Ovary (tissue), 3 donors: Measurements from ENCODE around the gene CHID1.

Experiments
- CTCF ChIP-seq, 3 donors: fragments of 450-650 bp in 2 of 3; fragments of 200-600 bp in 1 of 3; IDR thresholded peaks; one replicate each; pipeline versions ENCODE4 v1.5.1 to v1.8.0; 2016 to 2022; ENCODE audit warnings: antibody characterized with exemption in 3 of 3, mild to moderate bottlenecking in 1 of 3
- POLR2A ChIP-seq: fragments of 450-650 bp; IDR thresholded peaks from one replicate; pipeline ENCODE4 v1.6.1; 2017; ENCODE audit warnings: antibody characterized with exemption, mild to moderate bottlenecking, moderate library complexity
- donor health status: DM: no; HTN: no; CAD: no.

- TF ChIP-seq CTCF (IDR thresholded peaks at IDR 0.05) (no peak), POLR2A (no peak)
Observed at GRCh38 chr11:934527-934926, 23.9 kb upstream of the CHID1 start.
